GM23338 (cell line): ENCODE measurements around the gene NEB. TPM values are rescaled to one million over a fixed set of nuclear protein-coding genes. Genes with fewer than 3 reads are reported as not detected.

Experiments used
- ATAC-seq: fragments of 200-7000 bp; cut with Tn5 transposase; 3 replicates; pipeline ENCODE4 v1.9.1; 2020
- DNase-seq: peaks from one replicate; pipeline ENCODE4 v3.0.0-alpha.2; 2015; ENCODE audit warnings: low spot score
- H2AFZ ChIP-seq: fragments of 200-600 bp; sonication (generic); 2 replicates; pipeline ENCODE4 v1.8.0; 2016; ENCODE audit warnings: antibody characterized with exemption, mild to moderate bottlenecking, moderate library complexity
- H3F3A ChIP-seq: fragments of 200-600 bp; sonication (generic); replicated peaks from 2 replicates; pipeline ENCODE4 v1.8.0; 2017; ENCODE audit warnings: antibody characterized with exemption, mixed run types, low read depth
- H3K27ac ChIP-seq: fragments of 200-600 bp; sonication (generic); 2 replicates; pipeline ENCODE4 v1.6.1; 2016; ENCODE audit warnings: low read depth
- H3K27me3 ChIP-seq: fragments of 200-600 bp; sonication (generic); 2 replicates; pipeline ENCODE4 v1.8.0; 2016; ENCODE audit warnings: mild to moderate bottlenecking, mixed run types, moderate library complexity; ENCODE audit not compliant: insufficient read depth
- H3K36me3 ChIP-seq: fragments of 200-600 bp; sonication (generic); 2 replicates; pipeline ENCODE4 v1.8.0; 2016; ENCODE audit warnings: mild to moderate bottlenecking; ENCODE audit not compliant: insufficient read depth
- H3K4me1 ChIP-seq: fragments of 200-600 bp; sonication (generic); 2 replicates; pipeline ENCODE4 v1.8.0; 2016; ENCODE audit warnings: mild to moderate bottlenecking, moderate library complexity; ENCODE audit not compliant: insufficient read depth
- H3K4me2 ChIP-seq: fragments of 200-600 bp; sonication (generic); 2 replicates; pipeline ENCODE4 v1.7.1; 2017; ENCODE audit warnings: mixed run types
- H3K4me3 ChIP-seq: fragments of 200-600 bp; sonication (generic); 2 replicates; pipeline ENCODE4 v1.6.1; 2016; ENCODE audit warnings: mixed run types
- H3K79me2 ChIP-seq: fragments of 200-600 bp; sonication (generic); replicated peaks from 2 replicates; pipeline ENCODE4 v1.8.0; 2017; ENCODE audit warnings: mild to moderate bottlenecking; ENCODE audit not compliant: insufficient read depth
- H3K9me2 ChIP-seq: fragments of 200-600 bp; sonication (generic); 2 replicates; pipeline ENCODE4 v1.8.0; 2017; ENCODE audit not compliant: insufficient read depth
- H4K20me1 ChIP-seq: fragments of 200-600 bp; sonication (generic); replicated peaks from 2 replicates; pipeline ENCODE4 v1.8.0; 2017; ENCODE audit warnings: mild to moderate bottlenecking; ENCODE audit not compliant: insufficient read depth
- H3K27ac Mint-ChIP-seq: 2 replicates; pipeline ENCODE4 v1.8.0; 2020; ENCODE audit warnings: inconsistent platforms, mild to moderate bottlenecking, moderate library complexity, mixed read lengths
- H3K27me3 Mint-ChIP-seq: 3 replicates; pipeline ENCODE4 v1.8.0; 2022; ENCODE audit warnings: low read depth, mild to moderate bottlenecking, moderate library complexity, mixed read lengths, inconsistent platforms; ENCODE audit not compliant: insufficient read depth, poor library complexity
- H3K36me3 Mint-ChIP-seq: 3 replicates; pipeline ENCODE4 v1.8.0; 2021; ENCODE audit warnings: low read depth, mild to moderate bottlenecking, inconsistent platforms, moderate library complexity, mixed read lengths
- H3K4me1 Mint-ChIP-seq: 3 replicates; pipeline ENCODE4 v1.8.0; 2020; ENCODE audit warnings: mild to moderate bottlenecking, inconsistent platforms, mixed read lengths
- H3K4me3 Mint-ChIP-seq: 3 replicates; pipeline ENCODE4 v1.8.0; 2021; ENCODE audit warnings: moderate library complexity, mild to moderate bottlenecking, inconsistent platforms, mixed read lengths
- H3K9me3 Mint-ChIP-seq: 3 replicates; pipeline ENCODE4 v1.8.0; 2020; ENCODE audit warnings: moderate library complexity, mild to moderate bottlenecking, inconsistent platforms, mixed read lengths
- CREB1 ChIP-seq: fragments of 250-450 bp; sonication (Bioruptor Pico); IDR thresholded peaks from 2 replicates; pipeline ENCODE4 v1.5.0; 2020; ENCODE audit warnings: low read depth, mild to moderate bottlenecking, moderate library complexity
- CTCF ChIP-seq, 2 experiments: fragments of 200-600 bp in 1 of 2; sonication (generic) in 1 of 2; conservative IDR thresholded peaks; 2 replicates each; pipeline versions ENCODE4 v1.5.1 to v1.6.1; 2016 to 2017; ENCODE audit warnings: antibody characterized with exemption in 2 of 2, low read depth in 2 of 2, mild to moderate bottlenecking in 2 of 2, moderate library complexity in 1 of 2
- ETS1 ChIP-seq: IDR thresholded peaks from 2 replicates; pipeline ENCODE4 v1.6.1; 2016; ENCODE audit warnings: antibody characterized with exemption
- EZH2 ChIP-seq: fragments of 200-600 bp; sonication (generic); IDR thresholded peaks from one replicate; pipeline ENCODE4 v1.8.0; 2017; ENCODE audit warnings: antibody characterized with exemption, mild to moderate bottlenecking, low read depth; ENCODE audit not compliant: unreplicated experiment
- EZH2phosphoT487 ChIP-seq: fragments of 200-600 bp; sonication (generic); IDR thresholded peaks from one replicate; pipeline ENCODE4 v1.8.1; 2018; ENCODE audit warnings: antibody characterized with exemption; ENCODE audit not compliant: unreplicated experiment
- JUNB ChIP-seq: IDR thresholded peaks from one replicate; pipeline ENCODE4 v1.6.1; 2016; ENCODE audit warnings: antibody characterized with exemption; ENCODE audit not compliant: unreplicated experiment
- NANOG ChIP-seq: IDR thresholded peaks from 2 replicates; pipeline ENCODE4 v1.6.1; 2016; ENCODE audit warnings: antibody characterized with exemption, borderline replicate concordance
- POLR2AphosphoS5 ChIP-seq: IDR thresholded peaks from 2 replicates; pipeline ENCODE4 v1.6.1; 2016; ENCODE audit warnings: antibody characterized with exemption, low read depth
- REST ChIP-seq: IDR thresholded peaks from one replicate; pipeline ENCODE4 v1.6.1; 2018; ENCODE audit warnings: antibody characterized with exemption; ENCODE audit not compliant: unreplicated experiment
- STAT1 ChIP-seq: IDR thresholded peaks from one replicate; pipeline ENCODE4 v1.6.1; 2016; ENCODE audit warnings: antibody characterized with exemption; ENCODE audit not compliant: unreplicated experiment
- ZNF114 ChIP-seq: fragments of 250-450 bp; sonication (Bioruptor Pico); IDR thresholded peaks from 2 replicates; pipeline ENCODE4 v1.5.0; 2020; ENCODE audit warnings: mild to moderate bottlenecking, moderate library complexity
- ZNF331 ChIP-seq: fragments of 250-450 bp; sonication (Bioruptor Pico); IDR thresholded peaks from 2 replicates; pipeline ENCODE4 v1.5.0; 2020; ENCODE audit warnings: low read depth, mild to moderate bottlenecking, moderate library complexity
- ZNF462 ChIP-seq: fragments of 250-450 bp; sonication (Bioruptor Pico); IDR thresholded peaks from 2 replicates; pipeline ENCODE4 v1.5.0; 2020; ENCODE audit warnings: mild to moderate bottlenecking, moderate library complexity
- polyA plus RNA-seq: library from polyadenylated mRNA; unstranded; fragments of >200 nt; fragmentation: Nextera tagmentation; extraction: Ambion mirVana; gene quantifications from 2 replicates; pipeline ENCODE4 v1.2.1, GENCODE V29; 2016
- total RNA-seq: library from RNA; depleted of rRNA; stranded (reverse); fragments of >200 nt; shearing (Covaris generic); gene quantifications from 2 replicates; pipeline ENCODE4 v1.2.3, GENCODE V29; 2014

NEB gene
- total and polyA plus RNA-seq, 2 experiments from 2014 or later: 6.2 to 13.7 TPM

- Histone ChIP-seq H3K4me1 (0 out of 2 replicates have a peak, but pooled peaks cover 6% of the 10 kb centered on the region), H3K9me2 (peaks cover 6% of the 10 kb centered on the region; the same call in 1 of the 2 replicates), H2AFZ (no peak overlapping the region), H3K79me2 (no peaks in the 10 kb centered on the region), H3K27me3 (no peaks in the 10 kb centered on the region), H3K4me3 (no peak overlapping the region), H4K20me1 (no peaks in the 10 kb centered on the region), H3K4me2 (no peak overlapping the region), H3F3A (no peaks in the 10 kb centered on the region), H3K36me3 (no peaks in the 10 kb centered on the region), H3K27ac (no peak overlapping the region)
- H3K4me3 Mint-ChIP-seq: no peak overlapping the region
- H3K27me3 Mint-ChIP-seq: peaks cover 9% of the 10 kb centered on the region
- DNase-seq (no peak), ATAC-seq (no peak)
- TF ChIP-seq REST (no peak), EZH2phosphoT487 (no peak), ZNF462 (no peak), POLR2AphosphoS5 (no peak), STAT1 (no peak), NANOG (no peak), CTCF (conservative IDR thresholded peaks at IDR 0.05; ENCODE audit: low read depth in 2 of 2) (no peak), EZH2 (no peak), JUNB (no peak), CREB1 (no peak), ETS1 (no peak), ZNF331 (no peak), ZNF114 (CRISPR knock-in tag) (no peak)
- no peaks in the 10 kb centered on the region for H3K9me3 Mint-ChIP-seq
- H3K36me3 Mint-ChIP-seq: no peaks in the 10 kb centered on the region
- no peak overlapping the region for H3K27ac Mint-ChIP-seq
- peaks cover 13% of the 10 kb centered on the region for H3K4me1 Mint-ChIP-seq
These were observed 26.9 kb upstream of the NEB start for GRCh38 chr2:151761193-151761592.
